ENCODE measurements around the gene MYO7A.

MYO7A gene

GRCh38 chr11:77136074-77136473 is 8.0 kb downstream of the MYO7A start:
- Histone ChIP-seq H3F3A (ENCODE audit: insufficient read depth, low read length) (no peaks in the 10 kb centered on the region), H3K36me3 (replicated peaks; ENCODE audit: insufficient read depth, low read length) (no peaks in the 10 kb centered on the region), H3K27ac (ENCODE audit: low read length) (no peak overlapping the region), H3K79me2 (ENCODE audit: low read length) (no peaks in the 10 kb centered on the region), H3K9me2 (replicated peaks; ENCODE audit: insufficient read depth, low read length) (no peaks in the 10 kb centered on the region), H3K4me3 (ENCODE audit: low read length) (no peak overlapping the region), H3K4me1 (ENCODE audit: low read length) (no peaks in the 10 kb centered on the region), H3K4me2 (ENCODE audit: low read depth, low read length) (no peak overlapping the region), H2AFZ (ENCODE audit: low read length) (no peak overlapping the region), H4K20me1 (ENCODE audit: insufficient read depth, low read length) (no peaks in the 10 kb centered on the region; the same call in 1 of the 2 replicates), H3K27me3 (replicated peaks; ENCODE audit: insufficient read depth, low read length) (no peaks in the 10 kb centered on the region), H3K9ac (ENCODE audit: low read length) (no peak overlapping the region), H3K9me3 (replicated peaks; ENCODE audit: insufficient read depth, low read length) (no peaks in the 10 kb centered on the region)
- TF ChIP-seq EZH2 (optimal IDR thresholded peaks at IDR 0.05; ENCODE audit: low read depth, low read length) = no peak
- TF ChIP-seq CTCF (IDR thresholded peaks at IDR 0.05; ENCODE audit: low read length) = no peak
- TF ChIP-seq EZH2phosphoT487 (IDR thresholded peaks at IDR 0.05; ENCODE audit: low read length) = no peak
- DNase-seq = no peak

GRCh38 chr11:77136784-77137420 is 8.9 kb downstream of the MYO7A start:
- TF ChIP-seq EZH2 (optimal IDR thresholded peaks at IDR 0.05; ENCODE audit: low read depth, low read length) = no peak
- Histone ChIP-seq H3K9me3 (replicated peaks; ENCODE audit: insufficient read depth, low read length) (no peaks in the 10 kb centered on the region), H3K4me3 (ENCODE audit: low read length) (no peak overlapping the region), H3K9ac (ENCODE audit: low read length) (no peak overlapping the region), H3K9me2 (replicated peaks; ENCODE audit: insufficient read depth, low read length) (no peaks in the 10 kb centered on the region), H3K27me3 (replicated peaks; ENCODE audit: insufficient read depth, low read length) (no peaks in the 10 kb centered on the region), H3K27ac (ENCODE audit: low read length) (no peak overlapping the region), H3F3A (ENCODE audit: insufficient read depth, low read length) (no peaks in the 10 kb centered on the region), H3K79me2 (ENCODE audit: low read length) (no peaks in the 10 kb centered on the region), H3K4me2 (ENCODE audit: low read depth, low read length) (no peak overlapping the region), H3K36me3 (replicated peaks; ENCODE audit: insufficient read depth, low read length) (no peaks in the 10 kb centered on the region), H2AFZ (ENCODE audit: low read length) (no peak overlapping the region), H3K4me1 (ENCODE audit: low read length) (no peaks in the 10 kb centered on the region), H4K20me1 (ENCODE audit: insufficient read depth, low read length) (no peaks in the 10 kb centered on the region; the same call in 1 of the 2 replicates)
- no peak for DNase-seq

GRCh38 chr11:77137421-77137820 is 9.4 kb downstream of the MYO7A start:
- TF ChIP-seq CTCF (IDR thresholded peaks at IDR 0.05; ENCODE audit: low read length) (no peak), EZH2phosphoT487 (IDR thresholded peaks at IDR 0.05; ENCODE audit: low read length) (no peak), EZH2 (optimal IDR thresholded peaks at IDR 0.05; ENCODE audit: low read depth, low read length) (no peak)
- Histone ChIP-seq H3K9ac (ENCODE audit: low read length) (no peak overlapping the region), H3F3A (ENCODE audit: insufficient read depth, low read length) (no peaks in the 10 kb centered on the region), H3K9me2 (replicated peaks; ENCODE audit: insufficient read depth, low read length) (no peaks in the 10 kb centered on the region), H2AFZ (ENCODE audit: low read length) (no peak overlapping the region), H3K4me3 (ENCODE audit: low read length) (no peak overlapping the region), H3K36me3 (replicated peaks; ENCODE audit: insufficient read depth, low read length) (no peaks in the 10 kb centered on the region), H3K4me2 (ENCODE audit: low read depth, low read length) (no peak overlapping the region), H4K20me1 (ENCODE audit: insufficient read depth, low read length) (no peaks in the 10 kb centered on the region; the same call in 1 of the 2 replicates), H3K27ac (ENCODE audit: low read length) (no peak overlapping the region), H3K4me1 (ENCODE audit: low read length) (no peaks in the 10 kb centered on the region), H3K79me2 (ENCODE audit: low read length) (no peaks in the 10 kb centered on the region), H3K9me3 (replicated peaks; ENCODE audit: insufficient read depth, low read length) (no peaks in the 10 kb centered on the region), H3K27me3 (replicated peaks; ENCODE audit: insufficient read depth, low read length) (no peaks in the 10 kb centered on the region)
- DNase-seq = no peak

- Histone ChIP-seq H4K20me1 (ENCODE audit: insufficient read depth, low read length) (no peaks in the 10 kb centered on the region; the same call in 1 of the 2 replicates), H3K27ac (ENCODE audit: low read length) (no peak overlapping the region), H3F3A (ENCODE audit: insufficient read depth, low read length) (no peaks in the 10 kb centered on the region), H3K9me2 (replicated peaks; ENCODE audit: insufficient read depth, low read length) (no peaks in the 10 kb centered on the region), H3K36me3 (replicated peaks; ENCODE audit: insufficient read depth, low read length) (no peaks in the 10 kb centered on the region), H3K9me3 (replicated peaks; ENCODE audit: insufficient read depth, low read length) (no peaks in the 10 kb centered on the region), H2AFZ (ENCODE audit: low read length) (no peak overlapping the region), H3K79me2 (ENCODE audit: low read length) (no peaks in the 10 kb centered on the region), H3K4me1 (ENCODE audit: low read length) (no peaks in the 10 kb centered on the region), H3K4me3 (ENCODE audit: low read length) (no peak overlapping the region), H3K27me3 (replicated peaks; ENCODE audit: insufficient read depth, low read length) (no peaks in the 10 kb centered on the region), H3K9ac (ENCODE audit: low read length) (no peak overlapping the region), H3K4me2 (ENCODE audit: low read depth, low read length) (no peak overlapping the region)
- no peak for DNase-seq
- TF ChIP-seq EZH2 (optimal IDR thresholded peaks at IDR 0.05; ENCODE audit: low read depth, low read length) (no peak), EZH2phosphoT487 (IDR thresholded peaks at IDR 0.05; ENCODE audit: low read length) (no peak), CTCF (IDR thresholded peaks at IDR 0.05; ENCODE audit: low read length) (no peak)
Observed at GRCh38 chr11:77138106-77138649, 10.1 kb downstream of the MYO7A start.

Measured in MM.1S (cell line).